ENCODE data around the gene MARK1.

MARK1 gene

GRCh38 chr1:220708936-220709801, 181.2 kb downstream of the MARK1 start:
- DNase-seq (ENCODE audit: insufficient read length, low spot score) (no peak), FAIRE-seq (no peak)
- TF ChIP-seq, protein P1, sequence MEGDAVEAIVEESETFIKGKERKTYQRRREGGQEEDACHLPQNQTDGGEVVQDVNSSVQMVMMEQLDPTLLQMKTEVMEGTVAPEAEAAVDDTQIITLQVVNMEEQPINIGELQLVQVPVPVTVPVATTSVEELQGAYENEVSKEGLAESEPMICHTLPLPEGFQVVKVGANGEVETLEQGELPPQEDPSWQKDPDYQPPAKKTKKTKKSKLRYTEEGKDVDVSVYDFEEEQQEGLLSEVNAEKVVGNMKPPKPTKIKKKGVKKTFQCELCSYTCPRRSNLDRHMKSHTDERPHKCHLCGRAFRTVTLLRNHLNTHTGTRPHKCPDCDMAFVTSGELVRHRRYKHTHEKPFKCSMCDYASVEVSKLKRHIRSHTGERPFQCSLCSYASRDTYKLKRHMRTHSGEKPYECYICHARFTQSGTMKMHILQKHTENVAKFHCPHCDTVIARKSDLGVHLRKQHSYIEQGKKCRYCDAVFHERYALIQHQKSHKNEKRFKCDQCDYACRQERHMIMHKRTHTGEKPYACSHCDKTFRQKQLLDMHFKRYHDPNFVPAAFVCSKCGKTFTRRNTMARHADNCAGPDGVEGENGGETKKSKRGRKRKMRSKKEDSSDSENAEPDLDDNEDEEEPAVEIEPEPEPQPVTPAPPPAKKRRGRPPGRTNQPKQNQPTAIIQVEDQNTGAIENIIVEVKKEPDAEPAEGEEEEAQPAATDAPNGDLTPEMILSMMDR (IDR thresholded peaks at IDR 0.05; ENCODE audit: insufficient read depth, missing control alignments): no peak

GRCh38 chr1:220710333-220710732, 182.4 kb downstream of the MARK1 start:
- TF ChIP-seq, protein P1 (IDR thresholded peaks at IDR 0.05; ENCODE audit: insufficient read depth, missing control alignments): no peak
- no peak for DNase-seq (ENCODE audit: insufficient read length, low spot score)
- FAIRE-seq: no peak

DNA sequence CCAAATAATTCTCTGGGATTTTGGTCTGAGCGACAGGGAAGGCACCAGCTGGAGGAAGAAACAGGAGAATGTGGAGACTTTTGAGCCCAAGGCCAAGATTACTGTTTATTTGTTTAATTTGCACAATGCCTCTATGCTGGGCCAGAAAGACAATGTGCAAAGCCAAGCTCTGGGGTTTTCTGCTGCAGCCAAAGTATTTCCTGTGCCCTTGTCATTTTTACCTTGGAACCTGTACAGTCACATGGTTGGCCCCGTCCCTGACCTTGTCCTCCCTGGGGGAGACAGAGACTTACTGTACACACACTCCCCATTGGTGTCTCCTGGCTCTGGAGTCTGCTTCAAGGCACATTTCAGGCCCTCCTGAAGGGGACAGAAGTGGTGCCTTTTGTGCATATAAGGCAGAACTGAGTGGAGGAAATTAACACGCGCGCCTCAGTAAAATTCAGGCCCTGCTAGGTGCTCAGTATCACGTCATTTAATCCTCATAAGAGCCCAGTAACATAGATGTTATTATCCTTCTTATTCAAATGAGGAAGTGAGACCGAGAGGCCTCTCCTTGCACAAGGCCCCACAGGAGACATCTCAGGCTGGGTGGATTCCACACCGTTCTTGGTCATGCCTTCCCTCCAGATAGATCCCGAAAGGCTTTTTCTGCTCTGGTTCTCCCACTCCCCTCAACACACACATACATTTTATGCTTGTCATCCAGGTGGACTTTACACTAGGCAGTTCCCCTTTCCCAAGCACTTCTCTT, 183.3 kb downstream of the MARK1 start:
- FAIRE-seq: no peak

More for the DNA sequence above, 183.3 kb downstream of the MARK1 start:
- no peak for DNase-seq (ENCODE audit: insufficient read length, low spot score)
- TF ChIP-seq, protein P1 (IDR thresholded peaks at IDR 0.05; ENCODE audit: insufficient read depth, missing control alignments): no peak

All from D721Med (cell line).